Endothelial cell of hepatic sinusoid (primary cell): ENCODE measurements around the gene CENPQ.
"Not testable (repeated sequence)": the region's sequence is repeated elsewhere in the genome, so short reads cannot be mapped to it uniquely, and the experiment has no call there.

Source experiments
- in situ Hi-C: cut with HindIII; loops from 2 replicates; pipeline ENCODE4 v1.10.0; 2017; ENCODE audit warnings: low sequenced_read_pairs

CENPQ gene

GRCh38 chr6:49462927-49463611, at the start of gene CENPQ, which contains the start of gene MMUT:
Gene CENPQ (plus strand): TSS chr6:49463370. CDS start chr6:49470177, 6,807 bp downstream.
Gene MMUT (minus strand): TSS chr6:49463253. CDS start chr6:49459466, 3,787 bp downstream.
- in situ Hi-C loops = no loop called here

- in situ Hi-C loops = no loop called here
Measured at GRCh38 chr6:49415358-49415757, 47.8 kb upstream of the CENPQ start.

- in situ Hi-C loops = no loop called here
Measured at GRCh38 chr6:49416195-49416594, 47.0 kb upstream of the CENPQ start.

- in situ Hi-C loops = no loop called here
Measured at GRCh38 chr6:49423817-49424216, 39.4 kb upstream of the CENPQ start.

- in situ Hi-C loops = loop anchor here (25.0 kb wide), 2 partner anchors 1343 to 1643 kb away; partner anchors contain the start of gene OPN5
Measured at GRCh38 chr6:49430187-49430586, 33.0 kb upstream of the CENPQ start.

GRCh38 chr6:49430866-49431265, 32.3 kb upstream of the CENPQ start:
- in situ Hi-C loops = loop anchor here (25.0 kb wide), 2 partner anchors 1344 to 1644 kb away; partner anchors contain the start of gene OPN5

- in situ Hi-C loops = no loop called here
Measured at GRCh38 chr6:49453221-49453620, 9.9 kb upstream of the CENPQ start.

GRCh38 chr6:49454787-49455709, 8.1 kb upstream of the CENPQ start:
- in situ Hi-C loops = no loop called here

GRCh38 chr6:49457771-49458170, 5.4 kb upstream of the CENPQ start:
- in situ Hi-C loops = no loop called here

GRCh38 chr6:49462071-49462470, 1.1 kb upstream of the CENPQ start:
- in situ Hi-C loops = no loop called here

- in situ Hi-C loops = no loop called here
Measured at GRCh38 chr6:49462599-49462926, 607 bp upstream of the CENPQ start.

GRCh38 chr6:49463612-49463967, 420 bp downstream of the CENPQ start:
- in situ Hi-C loops = no loop called here

- in situ Hi-C loops = no loop called here
Measured at GRCh38 chr6:49464691-49465090, 1.5 kb downstream of the CENPQ start.

- in situ Hi-C loops = no loop called here
Measured at GRCh38 chr6:49468042-49468441, 4.9 kb downstream of the CENPQ start.

- in situ Hi-C loops = not testable (repeated sequence)
Measured at GRCh38 chr6:49476564-49476963, 13.4 kb downstream of the CENPQ start.

- in situ Hi-C loops = no loop called here
Measured at GRCh38 chr6:49479308-49479970, 16.3 kb downstream of the CENPQ start.

- in situ Hi-C loops = not testable (repeated sequence)
Measured at GRCh38 chr6:49481846-49482245, 18.7 kb downstream of the CENPQ start.

- in situ Hi-C loops = not testable (repeated sequence)
Measured at GRCh38 chr6:49483380-49483779, 20.2 kb downstream of the CENPQ start.

GRCh38 chr6:49490633-49491032, 27.5 kb downstream of the CENPQ start:
- in situ Hi-C loops = no loop called here

- in situ Hi-C loops = no loop called here
Measured at GRCh38 chr6:49497304-49497703, 34.1 kb downstream of the CENPQ start.

GRCh38 chr6:49499126-49499525, 36.0 kb downstream of the CENPQ start:
- in situ Hi-C loops = no loop called here
